Measurements from ENCODE around the gene KLHL29.
"Not testable (repeated sequence)": the region's sequence is repeated elsewhere in the genome, so short reads cannot be mapped to it uniquely, and the experiment has no call there.

Gene KLHL29

DNA sequence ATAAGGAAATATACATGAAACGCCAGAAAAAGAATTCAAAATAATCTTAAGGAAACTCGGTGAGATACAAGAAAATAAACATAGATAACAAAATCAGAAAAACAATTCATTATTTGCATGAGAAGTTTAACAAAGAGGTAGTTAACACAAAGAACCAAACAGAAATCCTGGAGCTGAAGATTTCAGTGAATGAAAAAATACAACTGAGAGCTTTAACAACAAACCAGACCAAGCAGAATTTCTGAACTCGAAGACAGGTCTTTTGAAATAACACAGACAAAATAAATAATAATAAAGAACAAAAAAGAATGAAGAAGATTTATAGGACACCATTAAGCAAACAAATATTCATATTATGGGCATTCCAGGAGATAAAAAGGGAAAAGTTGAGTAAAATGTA is 337.3 kb downstream of the KLHL29 start:
- H3K14ac ChIP-seq (ENCODE audit: low read length), result no peak overlapping the region
- H3K9me3 ChIP-seq (ENCODE audit: insufficient read depth, low read depth, low read length), result peaks cover 4% of the 10 kb centered on the region
- H2BK12ac ChIP-seq (ENCODE audit: low read length), result no peak overlapping the region
- H3K4me3 ChIP-seq (ENCODE audit: low read depth, low read length), result no peak overlapping the region
- WGBS (ENCODE audit: extremely low coverage, insufficient coverage, insufficient read length), result no CpG with 5 or more reads among the region's 3 CpGs
- H3K36me3 ChIP-seq (ENCODE audit: control insufficient read depth in 1 of 2, insufficient read depth in 2 of 2, low read length in 2 of 2), result no peaks in the 10 kb centered on the region
- no peak overlapping the region for H3K18ac ChIP-seq (ENCODE audit: low read length)
- H3K27ac ChIP-seq (ENCODE audit: low read depth, low read length), result no peak overlapping the region
- H2BK120ac ChIP-seq (ENCODE audit: insufficient read depth, low read length, poor library complexity), result no peak overlapping the region
- no peak overlapping the region for H3K4ac ChIP-seq (ENCODE audit: low read depth, low read length)
- H3K79me1 ChIP-seq (ENCODE audit: low read length), result no peaks in the 10 kb centered on the region
- H3K9ac ChIP-seq (ENCODE audit: low read length), result no peak overlapping the region
- no peak overlapping the region for H4K91ac ChIP-seq (ENCODE audit: low read depth, low read length)
- H2BK5ac ChIP-seq (ENCODE audit: low read depth, low read length, poor library complexity), result no peak overlapping the region
- no peak overlapping the region for H3K23ac ChIP-seq (ENCODE audit: low read length)
- no peak overlapping the region for H2AFZ ChIP-seq (ENCODE audit: insufficient read depth, low read length, poor library complexity)
- H4K8ac ChIP-seq (ENCODE audit: low read depth, low read length), result no peak overlapping the region
- no peak overlapping the region for H4K12ac ChIP-seq (ENCODE audit: low read depth, low read length)
- H2AK5ac ChIP-seq (ENCODE audit: low read length), result no peak overlapping the region
- H3K79me2 ChIP-seq (ENCODE audit: control insufficient read depth, insufficient read depth, low read length, poor library complexity), result no peaks in the 10 kb centered on the region
- DNase-seq, result no peak
- no peaks in the 10 kb centered on the region for H3K27me3 ChIP-seq (ENCODE audit: insufficient read depth, low read length)
- peaks cover 4 to 7% of the 10 kb centered on the region in 2 experiments for H3K4me1 ChIP-seq (ENCODE audit: control insufficient read depth in 1 of 2, insufficient read depth in 2 of 2, low read length in 2 of 2)
- no peak overlapping the region for H3K4me2 ChIP-seq (ENCODE audit: low read length)

- not testable (repeated sequence) for H3K9me3 ChIP-seq (ENCODE audit: insufficient read depth, low read depth, low read length); H3K9ac ChIP-seq (ENCODE audit: low read length); H2AFZ ChIP-seq (ENCODE audit: insufficient read depth, low read length, poor library complexity); H3K18ac ChIP-seq (ENCODE audit: low read length); H3K79me2 ChIP-seq (ENCODE audit: control insufficient read depth, insufficient read depth, low read length, poor library complexity); H3K27me3 ChIP-seq (ENCODE audit: insufficient read depth, low read length); H3K4ac ChIP-seq (ENCODE audit: low read depth, low read length); H4K12ac ChIP-seq (ENCODE audit: low read depth, low read length); H3K27ac ChIP-seq (ENCODE audit: low read depth, low read length); H2BK12ac ChIP-seq (ENCODE audit: low read length); H2AK5ac ChIP-seq (ENCODE audit: low read length); H4K91ac ChIP-seq (ENCODE audit: low read depth, low read length); H2BK120ac ChIP-seq (ENCODE audit: insufficient read depth, low read length, poor library complexity); H3K14ac ChIP-seq (ENCODE audit: low read length); H3K79me1 ChIP-seq (ENCODE audit: low read length); H3K4me1 ChIP-seq (ENCODE audit: control insufficient read depth in 1 of 2, insufficient read depth in 2 of 2, low read length in 2 of 2); H3K36me3 ChIP-seq (ENCODE audit: control insufficient read depth in 1 of 2, insufficient read depth in 2 of 2, low read length in 2 of 2); H3K4me3 ChIP-seq (ENCODE audit: low read depth, low read length); H2BK5ac ChIP-seq (ENCODE audit: low read depth, low read length, poor library complexity); H3K23ac ChIP-seq (ENCODE audit: low read length); H4K8ac ChIP-seq (ENCODE audit: low read depth, low read length); H3K4me2 ChIP-seq (ENCODE audit: low read length)
- peak; percentile 80 to 82 for DNase-seq
- no CpG with 5 or more reads among the region's 3 CpGs for WGBS (ENCODE audit: extremely low coverage, insufficient coverage, insufficient read length)
Observed at GRCh38 chr2:23723029-23723428, 338.1 kb downstream of the KLHL29 start.

DNA sequence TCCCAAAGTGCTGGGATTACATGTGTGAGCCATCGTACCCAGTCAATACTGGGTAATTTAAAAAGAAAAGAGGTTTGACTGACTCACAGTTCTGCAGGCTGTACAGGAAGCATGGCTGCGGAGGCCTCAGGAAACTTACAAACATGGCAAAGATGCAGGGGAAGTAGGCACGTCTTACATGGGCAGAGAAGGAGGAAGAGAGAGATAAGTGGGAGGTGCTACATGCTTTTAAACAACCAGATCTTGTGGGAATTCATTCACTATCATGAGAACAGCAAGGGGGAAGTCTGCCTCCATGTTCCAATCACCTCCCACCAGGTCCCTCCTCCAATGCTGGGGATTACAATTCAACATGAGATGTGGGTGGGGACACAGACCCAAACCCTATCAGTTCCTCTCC is 349.4 kb downstream of the KLHL29 start:
- Histone ChIP-seq H2AFZ (ENCODE audit: insufficient read depth, low read length, poor library complexity) (no peak overlapping the region), H3K4me2 (ENCODE audit: low read length) (no peak overlapping the region), H3K79me2 (ENCODE audit: control insufficient read depth, insufficient read depth, low read length, poor library complexity) (no peaks in the 10 kb centered on the region), H3K4me1 (ENCODE audit: control insufficient read depth in 1 of 2, insufficient read depth in 2 of 2, low read length in 2 of 2) (no peaks in the 10 kb centered on the region), H3K27ac (ENCODE audit: low read depth, low read length) (no peak overlapping the region), H3K36me3 (ENCODE audit: control insufficient read depth in 1 of 2, insufficient read depth in 2 of 2, low read length in 2 of 2) (peaks cover 2% of the 10 kb centered on the region in 2 experiments), H3K4me3 (ENCODE audit: low read depth, low read length) (no peak overlapping the region), H2AK5ac (ENCODE audit: low read length) (no peak overlapping the region), H3K79me1 (ENCODE audit: low read length) (no peaks in the 10 kb centered on the region), H3K4ac (ENCODE audit: low read depth, low read length) (no peak overlapping the region), H4K91ac (ENCODE audit: low read depth, low read length) (no peak overlapping the region), H3K9me3 (ENCODE audit: insufficient read depth, low read depth, low read length) (peaks cover 2% of the 10 kb centered on the region), H2BK5ac (ENCODE audit: low read depth, low read length, poor library complexity) (no peak overlapping the region), H4K8ac (ENCODE audit: low read depth, low read length) (no peak overlapping the region), H2BK12ac (ENCODE audit: low read length) (no peak overlapping the region), H3K18ac (ENCODE audit: low read length) (no peak overlapping the region), H2BK120ac (ENCODE audit: insufficient read depth, low read length, poor library complexity) (no peak overlapping the region), H3K9ac (ENCODE audit: low read length) (no peak overlapping the region), H3K23ac (ENCODE audit: low read length) (no peak overlapping the region), H3K27me3 (ENCODE audit: insufficient read depth, low read length) (no peaks in the 10 kb centered on the region), H3K14ac (ENCODE audit: low read length) (no peak overlapping the region), H4K12ac (ENCODE audit: low read depth, low read length) (no peak overlapping the region)
- DNase-seq, result no peak
- no CpG with 5 or more reads among the region's 3 CpGs for WGBS (ENCODE audit: extremely low coverage, insufficient coverage, insufficient read length)

GRCh38 chr2:23736783-23737182 is 351.8 kb downstream of the KLHL29 start:
- not testable (repeated sequence) for H3K27ac ChIP-seq (ENCODE audit: low read depth, low read length); H3K79me2 ChIP-seq (ENCODE audit: control insufficient read depth, insufficient read depth, low read length, poor library complexity); H3K9ac ChIP-seq (ENCODE audit: low read length); DNase-seq; H4K8ac ChIP-seq (ENCODE audit: low read depth, low read length); H2BK12ac ChIP-seq (ENCODE audit: low read length); H2BK5ac ChIP-seq (ENCODE audit: low read depth, low read length, poor library complexity); H3K18ac ChIP-seq (ENCODE audit: low read length); H3K79me1 ChIP-seq (ENCODE audit: low read length); H3K27me3 ChIP-seq (ENCODE audit: insufficient read depth, low read length); H2BK120ac ChIP-seq (ENCODE audit: insufficient read depth, low read length, poor library complexity); H3K4me2 ChIP-seq (ENCODE audit: low read length); H3K4me1 ChIP-seq (ENCODE audit: control insufficient read depth in 1 of 2, insufficient read depth in 2 of 2, low read length in 2 of 2); H2AFZ ChIP-seq (ENCODE audit: insufficient read depth, low read length, poor library complexity); H4K12ac ChIP-seq (ENCODE audit: low read depth, low read length); H3K23ac ChIP-seq (ENCODE audit: low read length); H3K36me3 ChIP-seq (ENCODE audit: control insufficient read depth in 1 of 2, insufficient read depth in 2 of 2, low read length in 2 of 2); H2AK5ac ChIP-seq (ENCODE audit: low read length); H3K4me3 ChIP-seq (ENCODE audit: low read depth, low read length); H3K14ac ChIP-seq (ENCODE audit: low read length); H3K9me3 ChIP-seq (ENCODE audit: insufficient read depth, low read depth, low read length); H4K91ac ChIP-seq (ENCODE audit: low read depth, low read length); H3K4ac ChIP-seq (ENCODE audit: low read depth, low read length)
- WGBS (ENCODE audit: extremely low coverage, insufficient coverage, insufficient read length), result no CpG with 5 or more reads among the region's 9 CpGs
